ENCODE measurements around the gene NOX4.

The NOX4 gene

GRCh38 chr11:89490981-89491690 is at the start of gene NOX4:
Gene NOX4 (minus strand): TSS chr11:89491375. CDS start chr11:89491246, 129 bp downstream.
- no peak for DNase-seq (ENCODE audit: low read depth)

GRCh38 chr11:89540826-89541225 is 49.7 kb upstream of the NOX4 start:
- no peak for DNase-seq (ENCODE audit: low read depth)

- DNase-seq (ENCODE audit: low read depth), result no peak
Measured at GRCh38 chr11:89537936-89538335, 46.8 kb upstream of the NOX4 start.

GRCh38 chr11:89536926-89537325 is 45.8 kb upstream of the NOX4 start:
- no peak for DNase-seq (ENCODE audit: low read depth)

GRCh38 chr11:89535221-89535620 is 44.0 kb upstream of the NOX4 start:
- no peak for DNase-seq (ENCODE audit: low read depth)

- DNase-seq (ENCODE audit: low read depth), result no peak
Measured at GRCh38 chr11:89529626-89530380, 38.6 kb upstream of the NOX4 start.

- no peak for DNase-seq (ENCODE audit: low read depth)
Measured at GRCh38 chr11:89521792-89522191, 30.6 kb upstream of the NOX4 start.

GRCh38 chr11:89521294-89521693 is 30.1 kb upstream of the NOX4 start:
- no peak for DNase-seq (ENCODE audit: low read depth)

GRCh38 chr11:89516496-89516895 is 25.3 kb upstream of the NOX4 start:
- no peak for DNase-seq (ENCODE audit: low read depth)

GRCh38 chr11:89508544-89508943 is 17.4 kb upstream of the NOX4 start:
- DNase-seq (ENCODE audit: low read depth), result no peak

- no peak for DNase-seq (ENCODE audit: low read depth)
Measured at GRCh38 chr11:89504270-89504669, 13.1 kb upstream of the NOX4 start.

- DNase-seq (ENCODE audit: low read depth), result no peak
Measured at GRCh38 chr11:89503422-89503821, 12.2 kb upstream of the NOX4 start.

- DNase-seq (ENCODE audit: low read depth), result no peak
Measured at GRCh38 chr11:89502301-89502700, 11.1 kb upstream of the NOX4 start.

GRCh38 chr11:89500336-89500735 is 9.2 kb upstream of the NOX4 start:
- no peak for DNase-seq (ENCODE audit: low read depth)

- DNase-seq (ENCODE audit: low read depth), result no peak
Measured at GRCh38 chr11:89498845-89499448, 7.8 kb upstream of the NOX4 start.

- DNase-seq (ENCODE audit: low read depth), result no peak
Measured at GRCh38 chr11:89495951-89496350, 4.8 kb upstream of the NOX4 start.

GRCh38 chr11:89493431-89493830 is 2.3 kb upstream of the NOX4 start:
- no peak for DNase-seq (ENCODE audit: low read depth)

- no peak for DNase-seq (ENCODE audit: low read depth)
Measured at GRCh38 chr11:89490602-89490980, 584 bp downstream of the NOX4 start.

- no peak for DNase-seq (ENCODE audit: low read depth)
Measured at GRCh38 chr11:89489930-89490329, 1.2 kb downstream of the NOX4 start.

GRCh38 chr11:89487016-89487415 is 4.2 kb downstream of the NOX4 start:
- DNase-seq (ENCODE audit: low read depth), result no peak

- DNase-seq (ENCODE audit: low read depth), result no peak
Measured at GRCh38 chr11:89484896-89485295, 6.3 kb downstream of the NOX4 start.

GRCh38 chr11:89477175-89477574 is 14.0 kb downstream of the NOX4 start:
- DNase-seq (ENCODE audit: low read depth), result no peak

GRCh38 chr11:89463266-89463780 is 27.9 kb downstream of the NOX4 start:
- DNase-seq (ENCODE audit: low read depth), result no peak

Data from activated T-cell treated with anti-CD3 and anti-CD28 coated beads for 48 hours (primary cell).